ENCODE measurements around the gene ABLIM3.

GRCh38 chr5:149100331-149100730, 41.0 kb upstream of the ABLIM3 start:
- TF ChIP-seq CTCF (IDR thresholded peaks at IDR 0.05; ENCODE audit: insufficient read depth, low read depth, low read length) = no peak
- TF ChIP-seq EZH2 (IDR thresholded peaks at IDR 0.05; ENCODE audit: insufficient read depth, low read length) = no peak
